Lower lobe of right lung (tissue), 2 donors: ENCODE data around the gene WSB2. TPM values are rescaled to one million over a fixed set of nuclear protein-coding genes. Genes with fewer than 3 reads are reported as not detected.
"Not testable (repeated sequence)": the region's sequence is repeated elsewhere in the genome, so short reads cannot be mapped to it uniquely, and the experiment has no call there.

ENCODE experiments used
- ATAC-seq, 2 donors: fragments of 200-7000 bp; cut with Tn5 transposase; one replicate each; pipeline ENCODE4 v1.9.1; 2020 to 2022; ENCODE audit warnings: mild to moderate bottlenecking in 2 of 2, moderate library complexity in 2 of 2
- DNase-seq: peaks from one replicate; pipeline ENCODE4 v3.0.0-alpha.2; 2020
- H3K27ac ChIP-seq: fragments of 200-600 bp; one replicate; pipeline ENCODE4 v1.8.0; 2022
- H3K27me3 ChIP-seq: fragments of 200-600 bp; one replicate; pipeline ENCODE4 v1.8.0; 2022; ENCODE audit warnings: low read depth
- H3K36me3 ChIP-seq: fragments of 200-600 bp; one replicate; pipeline ENCODE4 v1.8.0; 2022; ENCODE audit warnings: mild to moderate bottlenecking
- H3K4me1 ChIP-seq: fragments of 200-600 bp; one replicate; pipeline ENCODE4 v1.8.0; 2022
- H3K4me3 ChIP-seq: fragments of 200-600 bp; one replicate; pipeline ENCODE4 v1.8.0; 2022; ENCODE audit warnings: mild to moderate bottlenecking
- H3K9me3 ChIP-seq: fragments of 200-600 bp; one replicate; pipeline ENCODE4 v1.8.0; 2022
- intact Hi-C: fragments of 100-400 bp; cut with DNase I; formaldehyde crosslinking; loops from one replicate; pipeline ENCODE4 v1.11.0; 2022
- total RNA-seq: library from RNA; stranded (reverse); fragmentation: NEBNext Ultra II Directional; extraction: Animal tissue kit (Norgen Biotek cat#: 25700); gene quantifications from one replicate; pipeline ENCODE4 v1.2.1, GENCODE V29; 2021
- TF ChIP-seq, protein P1 (sequence below): fragments of 200-600 bp; IDR thresholded peaks from one replicate; pipeline ENCODE4 v1.8.0; 2022; ENCODE audit warnings: antibody characterized with exemption, mild to moderate bottlenecking
- donor health status: DM: no; HTN: yes; CAD: no; lungs with severe emphysema.

Gene WSB2
- total RNA-seq, 1 donor from 2014 or later = 75.1 TPM

DNA sequence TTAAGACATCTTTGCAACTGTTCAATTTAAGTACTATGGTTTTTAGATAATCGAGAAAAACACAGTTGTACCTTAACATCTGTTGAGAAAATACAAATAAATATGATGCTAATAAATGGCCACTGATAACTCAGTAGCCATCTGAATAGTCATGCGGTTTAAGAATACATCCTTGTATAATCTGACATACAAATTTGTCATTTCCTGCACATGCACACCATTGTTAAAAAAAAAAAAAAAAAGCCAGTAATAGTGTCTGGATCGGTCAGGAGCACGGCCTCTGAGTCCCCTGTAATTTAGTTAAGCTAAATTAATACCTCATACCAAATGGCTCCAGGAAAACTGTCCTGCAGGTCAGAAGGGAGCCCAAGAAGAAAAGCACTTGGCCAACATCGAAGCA is 27.7 kb downstream of the WSB2 start:
- ATAC-seq (no peak), DNase-seq (no peak)
- TF ChIP-seq, protein P1, sequence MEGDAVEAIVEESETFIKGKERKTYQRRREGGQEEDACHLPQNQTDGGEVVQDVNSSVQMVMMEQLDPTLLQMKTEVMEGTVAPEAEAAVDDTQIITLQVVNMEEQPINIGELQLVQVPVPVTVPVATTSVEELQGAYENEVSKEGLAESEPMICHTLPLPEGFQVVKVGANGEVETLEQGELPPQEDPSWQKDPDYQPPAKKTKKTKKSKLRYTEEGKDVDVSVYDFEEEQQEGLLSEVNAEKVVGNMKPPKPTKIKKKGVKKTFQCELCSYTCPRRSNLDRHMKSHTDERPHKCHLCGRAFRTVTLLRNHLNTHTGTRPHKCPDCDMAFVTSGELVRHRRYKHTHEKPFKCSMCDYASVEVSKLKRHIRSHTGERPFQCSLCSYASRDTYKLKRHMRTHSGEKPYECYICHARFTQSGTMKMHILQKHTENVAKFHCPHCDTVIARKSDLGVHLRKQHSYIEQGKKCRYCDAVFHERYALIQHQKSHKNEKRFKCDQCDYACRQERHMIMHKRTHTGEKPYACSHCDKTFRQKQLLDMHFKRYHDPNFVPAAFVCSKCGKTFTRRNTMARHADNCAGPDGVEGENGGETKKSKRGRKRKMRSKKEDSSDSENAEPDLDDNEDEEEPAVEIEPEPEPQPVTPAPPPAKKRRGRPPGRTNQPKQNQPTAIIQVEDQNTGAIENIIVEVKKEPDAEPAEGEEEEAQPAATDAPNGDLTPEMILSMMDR = no peak
- Histone ChIP-seq H3K36me3 (peaks cover 100% of the 10 kb centered on the region), H3K27ac (no peak overlapping the region), H3K27me3 (no peaks in the 10 kb centered on the region), H3K4me1 (peaks cover 4% of the 10 kb centered on the region), H3K4me3 (no peak overlapping the region), H3K9me3 (no peaks in the 10 kb centered on the region)
- intact Hi-C loops = no loop called here

DNA sequence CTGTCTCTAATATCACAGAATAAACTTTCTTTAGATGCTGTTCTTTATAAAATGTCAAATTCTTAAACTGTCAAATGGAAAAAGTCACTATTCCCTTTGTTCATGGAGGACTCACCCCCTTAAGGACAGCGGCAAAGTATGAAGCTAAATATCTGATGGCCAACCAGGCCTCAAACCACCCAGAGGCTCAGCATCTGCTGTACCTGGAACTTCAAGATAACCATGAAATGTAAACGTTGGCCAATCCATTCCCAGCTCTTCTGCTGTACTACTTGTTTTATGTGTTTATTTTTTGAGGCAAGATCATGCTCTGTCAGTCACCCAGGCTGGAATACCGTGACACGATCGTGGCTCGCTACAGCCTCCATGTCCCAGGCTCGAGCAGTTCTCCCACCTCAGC is 28.8 kb downstream of the WSB2 start:
- ATAC-seq = no peak
- no peak overlapping the region for H3K4me3 ChIP-seq
- no peaks in the 10 kb centered on the region for H3K27me3 ChIP-seq
- peaks cover 4% of the 10 kb centered on the region for H3K4me1 ChIP-seq
- intact Hi-C loops = no loop called here
- H3K9me3 ChIP-seq = no peaks in the 10 kb centered on the region
- H3K36me3 ChIP-seq = peaks cover 99% of the 10 kb centered on the region
- DNase-seq = no peak
- TF ChIP-seq, protein P1 = no peak
- H3K27ac ChIP-seq = no peak overlapping the region

DNA sequence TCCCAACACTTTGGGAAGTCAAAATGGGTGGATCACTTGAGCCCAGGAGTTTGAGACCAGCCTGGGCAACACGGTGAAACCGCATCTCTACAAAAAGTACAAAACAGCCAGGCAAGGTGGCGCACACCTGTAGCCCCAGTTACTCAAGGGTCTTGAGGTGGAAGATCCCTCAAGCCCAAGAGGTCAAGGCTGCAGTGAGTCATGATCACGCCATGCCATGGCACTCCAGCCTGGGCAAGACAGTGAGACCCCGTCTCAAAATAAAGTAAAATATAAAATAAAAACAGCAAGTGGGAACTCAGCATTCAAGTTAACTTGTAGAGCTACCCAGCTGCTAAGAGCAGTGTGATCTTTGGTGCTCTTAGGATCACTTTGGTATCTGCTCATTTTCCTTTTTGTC is 31.8 kb downstream of the WSB2 start:
- no peak overlapping the region for H3K27ac ChIP-seq
- intact Hi-C loops = no loop called here
- DNase-seq = no peak
- ATAC-seq = no peak
- no peak overlapping the region for H3K4me3 ChIP-seq
- TF ChIP-seq, protein P1 = no peak
- H3K27me3 ChIP-seq = no peaks in the 10 kb centered on the region
- H3K4me1 ChIP-seq = no peaks in the 10 kb centered on the region
- H3K9me3 ChIP-seq = no peaks in the 10 kb centered on the region
- H3K36me3 ChIP-seq = peaks cover 94% of the 10 kb centered on the region

DNA sequence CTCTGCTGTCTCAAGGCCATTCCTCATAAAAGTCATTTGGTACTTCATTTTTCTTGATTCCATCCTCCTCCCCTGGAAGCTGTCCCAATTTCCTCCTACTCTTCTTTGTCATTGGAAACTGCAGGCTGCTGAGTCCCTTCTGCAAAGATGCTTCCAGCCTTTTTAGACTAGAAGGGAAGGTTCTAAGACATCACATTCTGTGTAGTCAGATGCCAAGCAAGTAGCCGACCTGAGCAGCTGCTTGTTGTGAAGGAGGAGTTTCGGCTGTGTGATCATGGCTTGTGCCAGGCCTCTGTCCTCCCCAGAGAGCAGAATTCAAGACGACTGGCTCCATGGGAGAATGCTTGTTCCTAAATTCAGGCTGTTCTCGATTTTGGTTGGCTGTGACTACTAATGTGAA is 35.8 kb downstream of the WSB2 start:
- DNase-seq (no peak), ATAC-seq (no peak)
- H3K27me3 ChIP-seq = no peaks in the 10 kb centered on the region
- TF ChIP-seq, protein P1 = no peak
- H3K4me1 ChIP-seq = no peaks in the 10 kb centered on the region
- H3K4me3 ChIP-seq = no peak overlapping the region
- no peaks in the 10 kb centered on the region for H3K9me3 ChIP-seq
- no peak overlapping the region for H3K27ac ChIP-seq
- H3K36me3 ChIP-seq = peaks cover 83% of the 10 kb centered on the region
- intact Hi-C loops = no loop called here

DNA sequence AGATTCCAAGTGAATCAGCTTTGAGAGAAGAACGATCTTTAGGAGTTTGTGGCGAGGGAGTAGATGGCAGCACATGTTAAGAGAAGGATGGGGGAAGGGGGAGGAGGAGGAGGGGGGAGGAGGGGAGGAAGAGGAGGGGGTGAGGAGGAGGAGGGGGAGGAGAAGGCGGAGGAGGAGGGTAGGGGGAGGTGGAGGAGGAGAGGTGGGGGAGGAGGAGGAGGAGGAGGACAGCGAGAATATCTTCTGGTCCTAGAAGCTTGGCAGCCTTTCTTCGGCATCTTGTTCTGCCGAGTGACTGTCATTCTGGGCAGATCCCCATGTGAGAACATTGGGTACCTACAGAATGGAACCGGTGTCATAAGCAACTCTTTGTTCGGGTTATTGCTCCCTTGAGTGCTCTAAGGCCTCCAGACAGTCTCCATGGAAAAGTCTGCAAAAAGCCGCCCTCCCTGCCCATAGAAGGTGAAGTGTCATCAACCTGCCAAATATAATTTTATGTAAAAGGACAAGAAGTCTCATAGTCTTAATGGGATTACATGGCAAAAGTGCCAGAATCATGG is 37.6 kb downstream of the WSB2 start:
- Histone ChIP-seq H3K9me3 (no peaks in the 10 kb centered on the region), H3K4me3 (no peak overlapping the region), H3K4me1 (no peaks in the 10 kb centered on the region), H3K27me3 (no peaks in the 10 kb centered on the region), H3K36me3 (peaks cover 79% of the 10 kb centered on the region), H3K27ac (no peak overlapping the region)
- TF ChIP-seq, protein P1 = no peak
- ATAC-seq (no peak), DNase-seq (no peak)
- intact Hi-C loops = no loop called here

DNA sequence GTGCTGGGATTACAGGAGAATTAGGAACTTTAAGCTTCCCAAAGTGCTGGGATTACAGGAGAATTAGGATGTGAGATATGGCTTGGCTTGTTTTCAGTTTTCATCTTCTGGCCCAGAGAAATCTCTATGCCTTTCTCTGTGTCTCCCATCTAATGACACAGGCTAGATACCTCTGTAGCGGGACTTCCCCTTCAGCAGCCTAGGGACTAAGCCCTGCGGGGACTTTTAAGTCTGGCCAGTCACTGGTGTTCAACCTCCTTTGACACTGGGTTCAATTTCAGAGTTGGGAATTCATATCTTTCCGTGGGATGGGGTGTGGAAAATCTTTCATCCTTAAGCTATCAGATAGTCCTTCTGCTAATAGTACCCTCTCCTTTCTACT is 38.3 kb downstream of the WSB2 start:
- Histone ChIP-seq H3K27me3 (no peaks in the 10 kb centered on the region), H3K4me1 (peaks cover 6% of the 10 kb centered on the region), H3K36me3 (peaks cover 72% of the 10 kb centered on the region), H3K27ac (no peak overlapping the region), H3K9me3 (no peaks in the 10 kb centered on the region), H3K4me3 (no peak overlapping the region)
- intact Hi-C loops = no loop called here
- TF ChIP-seq, protein P1 = no peak
- DNase-seq (no peak), ATAC-seq (no peak)

DNA sequence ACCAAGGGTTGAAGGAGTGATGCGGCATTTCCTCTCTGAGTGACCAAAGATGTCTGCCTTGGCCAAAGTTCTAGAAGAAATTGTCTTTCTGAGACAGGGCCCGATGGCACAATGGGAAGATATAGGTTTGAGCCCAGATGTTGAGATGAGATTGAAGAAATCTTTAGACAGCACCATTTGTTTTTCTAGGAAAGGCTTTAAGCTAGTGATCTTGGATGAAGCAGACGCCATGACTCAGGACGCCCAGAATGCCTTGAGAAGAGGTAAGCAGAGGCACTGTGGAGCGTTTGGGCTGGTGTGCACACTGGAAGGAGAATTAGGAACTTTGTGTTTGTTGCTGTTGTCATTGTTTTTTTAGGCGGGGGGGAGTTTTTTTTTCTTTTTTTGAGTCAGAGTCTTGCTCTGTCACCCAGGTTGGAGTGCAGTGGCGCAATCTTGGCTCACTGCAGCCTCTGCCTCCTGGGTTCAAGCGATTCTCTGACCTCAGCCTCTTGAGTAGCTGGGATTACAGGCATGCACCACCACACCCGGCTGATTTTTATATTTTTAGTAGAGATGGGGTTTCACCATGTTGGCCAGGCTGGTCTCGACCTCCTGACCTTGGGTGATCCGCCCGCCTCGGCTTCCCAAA is 38.8 kb downstream of the WSB2 start:
- H3K9me3 ChIP-seq, H3K4me3 ChIP-seq, intact Hi-C loops, DNase-seq, H3K27ac ChIP-seq, ATAC-seq, H3K27me3 ChIP-seq: not testable (repeated sequence)
- H3K36me3 ChIP-seq = peaks cover 68% of the 10 kb centered on the region
- peaks cover 11% of the 10 kb centered on the region for H3K4me1 ChIP-seq
